ENCODE data around the gene TSKS. TPM values are rescaled to one million over a fixed set of nuclear protein-coding genes. Genes with fewer than 3 reads are reported as not detected.

TSKS gene
- total RNA-seq, 1 experiment from 2014 or later: 0.28 TPM

- Histone ChIP-seq H3K27me3 (ENCODE audit: insufficient read depth, low read length) (no peaks in the 10 kb centered on the region), H2BK12ac (ENCODE audit: insufficient read length, low read depth, low read length) (no peak overlapping the region), H3K4ac (ENCODE audit: low read depth, low read length) (no peak overlapping the region), H2AK5ac (ENCODE audit: insufficient read length, low read length) (no peak overlapping the region), H2BK5ac (ENCODE audit: insufficient read length, low read length) (no peak overlapping the region), H3T11ph (ENCODE audit: low read length) (no peak overlapping the region), H4K5ac (ENCODE audit: insufficient read length, low read depth, low read length) (no peak overlapping the region), H2BK15ac (ENCODE audit: low read depth, low read length) (no peak overlapping the region), H3K23me2 (ENCODE audit: insufficient read length, low read depth, low read length, poor library complexity, severe bottlenecking) (peaks cover 12% of the 10 kb centered on the region), H3K18ac (ENCODE audit: insufficient read length, low read depth, low read length) (no peak overlapping the region), H4K8ac (replicated peaks; ENCODE audit: insufficient read length, low read depth, low read length) (no peak overlapping the region), H3K23ac (ENCODE audit: insufficient read length, low read depth, low read length) (no peak overlapping the region), H3K9ac (ENCODE audit: extremely low read depth, insufficient read length, low read length) (no peak overlapping the region), H4K20me1 (ENCODE audit: control insufficient read depth, insufficient read depth, insufficient read length) (no peaks in the 10 kb centered on the region), H2AFZ (ENCODE audit: low read length) (no peak overlapping the region), H3K27ac (ENCODE audit: insufficient read length, low read depth, low read length) (no peak overlapping the region), H3K14ac (ENCODE audit: insufficient read depth, low read length) (no peak overlapping the region), H3K9me3 (ENCODE audit: control insufficient read depth, low read depth, low read length) (no peaks in the 10 kb centered on the region), H4K91ac (ENCODE audit: insufficient read length, low read depth, low read length) (no peak overlapping the region), H3K4me2 (ENCODE audit: insufficient read depth, insufficient read length, low read length) (no peak overlapping the region), H3K56ac (ENCODE audit: insufficient read length, low read depth, low read length) (no peak overlapping the region), H2BK120ac (ENCODE audit: low read depth, low read length, poor library complexity, severe bottlenecking) (no peak overlapping the region), H3K79me2 (ENCODE audit: insufficient read depth, low read length) (peaks cover 2% of the 10 kb centered on the region; the same call in 1 of the 2 replicates), H2BK20ac (ENCODE audit: low read depth, low read length, poor library complexity, severe bottlenecking) (no peak overlapping the region), H3K79me1 (ENCODE audit: insufficient read depth, low read depth, low read length, poor library complexity, severe bottlenecking) (peaks cover 3% of the 10 kb centered on the region), H3K4me1 (ENCODE audit: insufficient read depth, low read length) (no peaks in the 10 kb centered on the region)
- no peak for TF ChIP-seq CTCF (conservative IDR thresholded peaks at IDR 0.05)
- no peaks in the 10 kb centered on the region; the same call in 1 of the 2 replicates for H3K27me3 Mint-ChIP-seq (ENCODE audit: low read depth)
- H3K9me3 Mint-ChIP-seq: no peaks in the 10 kb centered on the region
- no CpG with 5 or more reads among the region's 8 CpGs for WGBS (ENCODE audit: extremely low coverage, insufficient read length, low lambda C conversion rate)
- peak overlapping the region in 2 of 3 experiments; percentile 62 to 63; a peak in 3 of 7 replicates for H3K27ac Mint-ChIP-seq
- DNase-seq: no peak
- peak overlapping the region in 1 of 2 experiments; percentile 66; a peak in 2 of 5 replicates for H3K4me3 Mint-ChIP-seq
- no peaks in the 10 kb centered on the region; a peak in 2 of 7 replicates for H3K36me3 Mint-ChIP-seq (ENCODE audit: insufficient read depth in 1 of 3, low read depth in 3 of 3)
- peaks cover 27 to 37% of the 10 kb centered on the region in 2 experiments for H3K4me1 Mint-ChIP-seq
These were observed 1.2 kb upstream of the TSKS start for GRCh38 chr19:49764341-49764740.

Data from H9 (cell line).